GM18508 (cell line): ENCODE results near the gene PPT2.
"Not testable (repeated sequence)": the region's sequence is repeated elsewhere in the genome, so short reads cannot be mapped to it uniquely, and the experiment has no call there.

Experiments used
- ATAC-seq: cut with Tn5 transposase; IDR thresholded peaks from one replicate; pipeline ENCODE4 v1.9.1; 2021; ENCODE audit warnings: moderate number of reproducible peaks; ENCODE audit not compliant: insufficient read depth, unreplicated experiment

Gene PPT2

GRCh38 chr6:32126880-32127279 is 27.1 kb upstream of the PPT2 start:
- no peak for ATAC-seq

DNA sequence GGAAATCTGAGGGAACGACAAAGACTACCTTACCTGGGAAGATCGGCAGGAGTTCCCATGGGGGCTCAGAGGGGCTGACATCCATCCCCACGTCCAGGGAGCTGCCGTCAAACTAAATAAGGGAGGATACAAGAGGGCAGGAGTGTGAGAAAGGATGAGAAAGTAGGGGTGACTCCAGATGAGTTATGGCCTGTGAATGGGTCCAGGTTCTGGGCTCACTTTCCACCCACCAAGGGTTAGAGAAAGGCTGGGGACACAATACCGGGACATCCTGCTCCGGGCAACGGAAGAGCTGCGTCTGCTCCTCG is 26.6 kb upstream of the PPT2 start:
- ATAC-seq: no peak

DNA sequence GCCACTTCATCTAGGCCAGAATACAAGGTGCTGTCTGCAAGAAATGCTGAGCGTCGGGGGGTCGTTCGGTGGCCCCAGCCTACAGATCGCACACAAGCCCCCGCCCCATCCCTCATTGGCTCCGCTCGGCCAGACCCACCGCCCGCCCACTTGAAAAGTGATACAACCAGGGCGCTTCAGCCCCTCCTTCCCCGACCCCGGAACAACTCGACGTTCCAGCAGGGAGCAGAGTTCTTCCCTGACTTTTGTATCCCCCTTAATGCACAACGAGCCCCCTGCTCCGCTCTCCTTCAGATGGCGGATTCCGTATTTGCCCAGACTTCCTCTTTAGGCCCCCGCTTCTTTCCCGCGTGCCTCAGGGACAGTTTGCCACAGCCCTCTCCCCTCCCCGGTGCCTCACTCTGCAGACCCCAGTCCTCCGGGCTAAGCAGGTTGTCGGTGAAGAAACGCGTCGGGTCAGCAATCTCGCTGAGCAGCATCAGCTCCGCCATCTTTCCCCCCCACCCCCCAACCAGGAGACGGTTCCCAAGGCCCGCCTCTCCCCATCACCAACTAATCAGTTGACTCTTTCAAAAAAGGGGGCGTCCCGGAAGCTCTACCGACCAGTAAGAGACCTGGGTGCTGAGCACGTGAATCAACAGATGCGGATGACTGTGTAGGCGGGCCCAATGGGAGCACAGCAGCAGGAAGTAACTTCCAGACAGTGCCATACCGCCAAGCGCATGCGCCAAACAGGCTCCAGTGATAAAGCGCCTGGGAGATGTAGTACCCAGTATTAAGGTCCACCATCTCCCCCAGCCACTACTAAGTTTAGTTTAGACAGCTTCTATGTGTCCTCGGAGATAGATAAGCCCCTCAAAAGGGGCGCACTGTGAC is 26.0 kb upstream of the PPT2 start, which contains the start of gene ATF6B:
Gene ATF6B, minus strand, starts transcription at position 530 of the 876 bp plus-strand sequence. Its CDS starts 39 bp downstream, at position 491.
- peak; percentile 76 for ATAC-seq

GRCh38 chr6:32128751-32129296 is 25.1 kb upstream of the PPT2 start:
- no peak for ATAC-seq

DNA sequence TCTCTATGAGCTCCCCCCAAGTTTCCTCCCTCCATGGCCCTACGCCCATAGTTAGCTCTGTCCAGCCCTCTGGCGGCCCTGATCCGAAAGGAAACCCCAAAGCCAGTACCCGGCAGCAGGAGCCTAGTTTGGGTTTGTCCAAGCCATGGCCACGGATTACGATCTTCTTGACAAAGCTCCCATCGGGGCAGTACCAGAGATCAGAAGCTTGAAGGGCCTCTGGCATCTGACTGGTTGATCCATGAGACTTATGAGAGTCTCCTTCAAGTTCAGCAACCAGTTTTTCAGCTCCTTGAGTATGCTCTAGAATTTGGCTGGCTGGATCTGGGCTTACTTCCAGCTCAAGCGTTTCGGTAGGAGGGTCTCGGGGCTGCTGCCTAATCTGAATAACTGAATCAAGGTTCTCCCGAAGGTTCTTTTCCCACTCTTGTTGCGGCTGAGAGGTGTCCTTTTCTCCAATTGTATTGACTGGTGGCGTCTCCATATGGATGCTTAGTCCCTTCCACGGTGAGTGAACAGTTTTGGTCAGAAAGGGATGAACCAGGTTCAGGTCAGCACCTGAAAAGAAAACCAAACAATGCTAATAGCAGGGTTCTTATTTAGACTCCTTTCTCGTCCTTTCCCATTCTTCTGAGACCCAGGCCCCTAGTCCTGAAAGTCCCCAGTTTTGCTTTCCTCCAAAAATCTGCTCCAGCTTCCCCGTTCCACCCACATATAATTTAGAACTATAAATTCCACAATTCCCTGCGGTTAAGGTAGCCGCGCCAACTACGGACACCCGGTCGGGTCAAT is 24.4 kb upstream of the PPT2 start:
- no peak for ATAC-seq

GRCh38 chr6:32131439-32131948 is 22.4 kb upstream of the PPT2 start:
- ATAC-seq: no peak

- no peak for ATAC-seq
Measured at GRCh38 chr6:32132110-32132509, 21.8 kb upstream of the PPT2 start.

DNA sequence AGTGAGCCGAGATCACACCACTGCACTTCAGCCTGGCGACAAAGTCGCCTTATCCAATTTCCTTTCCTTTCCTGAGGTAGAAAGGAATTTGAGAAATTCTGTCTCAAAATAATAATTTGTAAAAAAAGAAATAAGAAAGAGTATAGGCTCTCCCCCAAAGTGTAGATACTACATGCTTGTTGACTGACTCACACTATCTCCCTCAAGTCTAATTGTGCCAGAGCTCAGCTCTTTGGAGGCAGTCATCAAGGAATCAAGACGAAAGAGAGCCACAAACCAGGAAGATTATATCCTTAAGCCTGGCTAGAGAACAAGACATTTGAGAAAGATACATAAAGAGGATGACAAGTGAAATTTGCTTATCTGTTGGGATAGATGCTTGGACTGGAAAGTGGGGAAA is 20.2 kb upstream of the PPT2 start:
- ATAC-seq: no peak

GRCh38 chr6:32137454-32137853 is 16.5 kb upstream of the PPT2 start:
- ATAC-seq: no peak

GRCh38 chr6:32139590-32139989 is 14.4 kb upstream of the PPT2 start:
- no peak for ATAC-seq

GRCh38 chr6:32140420-32141046 is 13.4 kb upstream of the PPT2 start:
- ATAC-seq: no peak

- not testable (repeated sequence) for ATAC-seq
Measured at GRCh38 chr6:32144238-32144637, 9.7 kb upstream of the PPT2 start.

DNA sequence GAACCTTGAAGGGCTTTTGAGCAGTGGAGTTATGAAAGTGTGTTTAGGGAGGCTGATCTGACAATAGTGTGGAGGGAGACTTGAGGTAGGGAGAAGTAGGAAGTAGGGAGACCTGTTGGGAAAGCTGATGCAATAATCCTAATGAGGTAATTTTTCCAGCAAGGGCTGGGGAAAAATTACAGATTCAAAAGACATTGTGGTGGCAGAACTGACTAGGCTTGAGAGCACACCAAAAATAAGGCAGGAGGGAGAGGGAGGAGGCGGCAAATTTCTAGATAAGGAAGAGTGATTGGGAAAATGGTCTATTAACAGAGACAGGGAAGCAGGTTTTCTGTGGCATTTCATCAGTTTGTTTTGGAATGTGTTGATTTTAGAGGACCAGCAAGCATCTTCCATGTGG is 7.7 kb upstream of the PPT2 start:
- ATAC-seq: no peak

DNA sequence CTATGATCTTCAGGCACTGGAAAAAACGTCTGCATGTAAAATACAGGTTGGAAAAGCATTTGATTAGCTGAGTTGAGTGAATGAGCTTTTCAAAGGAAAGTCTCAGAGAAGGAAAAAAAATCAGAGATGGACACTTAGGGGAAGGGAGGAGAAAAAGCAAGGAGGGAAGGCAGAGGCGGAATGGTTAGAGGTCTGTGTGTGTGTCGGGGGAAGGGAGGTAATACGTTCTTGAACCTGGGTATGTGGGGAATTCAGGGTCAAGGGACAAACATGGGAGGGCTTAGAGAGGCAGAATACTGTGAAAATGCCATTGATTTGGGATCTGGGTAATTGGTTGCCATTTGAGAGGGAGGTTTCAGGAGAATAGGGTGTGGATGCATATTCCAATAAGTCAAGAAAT is 7.3 kb upstream of the PPT2 start:
- ATAC-seq: no peak

DNA sequence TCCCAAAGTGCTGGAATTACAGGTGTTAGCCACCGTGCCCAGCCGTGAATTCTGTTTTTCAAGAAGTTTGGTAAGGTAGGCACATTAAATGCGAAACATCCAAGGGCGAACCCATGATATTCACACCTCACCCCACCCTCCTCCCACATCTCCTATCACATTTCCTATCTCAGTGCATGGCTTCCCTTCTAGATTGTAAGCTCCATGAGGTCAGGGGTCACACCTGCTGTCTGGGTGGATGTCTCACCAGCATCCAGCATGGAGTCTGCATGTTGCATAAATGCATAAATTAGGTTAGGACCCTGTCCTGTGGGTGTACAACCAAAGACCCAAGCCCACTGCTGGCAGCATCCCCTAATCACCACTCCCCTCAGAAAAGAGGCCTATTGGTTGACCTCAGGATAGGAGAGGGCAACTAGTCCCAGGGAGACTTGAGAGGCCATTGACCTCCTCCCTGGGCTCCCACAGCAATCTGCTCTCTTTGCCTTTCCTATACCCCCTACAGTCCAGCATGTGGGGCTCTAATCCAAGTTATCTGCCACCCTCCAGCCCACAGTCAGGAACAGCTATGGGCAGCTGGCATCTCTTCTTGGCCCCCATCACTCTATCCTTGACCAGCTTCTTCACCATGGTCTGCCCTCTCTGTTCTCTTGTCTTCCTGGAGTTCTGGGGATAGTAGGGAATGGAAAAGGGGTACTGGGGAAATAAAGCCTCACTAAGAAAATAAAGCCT is 6.4 kb upstream of the PPT2 start:
- no peak for ATAC-seq

DNA sequence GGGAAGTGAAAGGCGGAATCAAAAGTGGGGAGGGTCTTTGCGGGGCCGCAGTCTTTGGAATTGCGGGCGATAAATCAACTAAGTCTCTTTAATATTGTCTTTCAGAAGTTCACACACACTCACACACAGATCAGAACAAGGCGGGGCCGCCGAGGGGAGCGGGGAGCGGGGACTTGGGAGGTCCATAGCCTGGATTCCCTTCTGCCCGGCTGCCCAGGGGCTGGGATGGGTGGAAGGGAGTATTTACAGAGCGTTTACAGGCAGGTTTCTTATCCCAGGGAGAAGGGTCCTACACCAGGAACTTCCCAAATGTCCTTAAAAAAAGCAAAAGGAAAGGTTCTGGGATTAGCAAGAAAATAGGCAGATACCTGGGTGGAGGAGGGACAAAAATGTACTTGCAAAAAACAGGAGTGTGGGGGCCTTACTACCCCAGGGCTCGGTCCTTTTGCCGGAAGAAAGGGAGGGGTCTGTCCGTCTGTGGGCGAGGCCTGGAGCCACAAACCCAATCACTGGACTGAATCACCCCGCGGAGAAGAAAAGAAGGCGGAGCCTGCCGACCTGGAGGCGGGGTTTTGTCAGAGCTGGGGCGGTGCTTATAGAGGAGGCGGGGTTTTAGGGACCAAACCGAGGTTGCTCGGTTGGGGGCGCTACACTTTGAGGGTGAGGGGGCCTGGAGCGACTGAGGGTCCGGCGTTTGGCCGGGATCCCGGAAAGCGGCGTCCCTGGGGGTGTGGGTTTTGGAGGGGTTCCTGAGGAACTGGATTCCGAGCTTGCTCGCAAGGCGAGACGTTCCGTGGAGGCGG is 5.5 kb upstream of the PPT2 start:
- no peak for ATAC-seq

DNA sequence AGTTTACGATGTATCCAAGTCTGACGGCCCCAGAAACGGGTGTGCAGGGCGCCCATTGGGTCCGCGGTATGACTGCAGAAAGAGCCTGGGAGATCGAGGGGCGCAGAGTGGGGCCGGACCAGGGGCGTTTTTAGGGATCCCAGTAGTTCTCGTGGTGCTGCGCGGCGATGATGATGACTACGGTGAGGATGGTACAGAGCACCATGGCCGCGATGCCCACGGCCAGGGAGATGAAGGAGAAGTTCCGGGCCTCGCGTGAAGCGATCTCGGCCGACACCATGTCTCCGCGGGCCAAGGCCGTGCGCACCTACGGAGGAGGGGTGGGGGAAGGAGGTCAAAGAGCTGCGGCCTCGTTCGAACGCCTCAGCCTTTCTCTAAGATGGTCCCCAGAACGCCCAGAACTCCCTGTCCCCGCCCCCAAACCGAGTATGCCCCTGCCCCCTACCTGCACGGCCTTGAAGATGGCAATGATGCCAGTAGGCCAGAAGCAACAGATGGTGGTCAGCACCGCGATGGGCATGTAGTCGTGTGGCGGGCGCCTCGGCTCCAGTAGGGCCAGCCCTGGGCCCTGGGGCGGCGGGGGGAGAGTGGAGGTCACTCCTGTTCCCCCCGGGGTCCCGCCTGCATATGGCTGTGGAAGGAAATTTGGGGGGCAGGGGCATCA is 4.7 kb upstream of the PPT2 start:
- no peak for ATAC-seq

- ATAC-seq: no peak
Measured at GRCh38 chr6:32149932-32150870, 3.7 kb upstream of the PPT2 start.
